GM21528 (cell line): Measurements from ENCODE around the gene ACOD1.
A peak's percentile ranks its signal among the peaks of the same experiment; 100 is the strongest.

Source experiments
- ATAC-seq: cut with Tn5 transposase; IDR thresholded peaks from one replicate; pipeline ENCODE4 v1.9.1; 2021; ENCODE audit warnings: mild to moderate bottlenecking, moderate library complexity; ENCODE audit not compliant: unreplicated experiment, low FRiP score

The ACOD1 gene

GRCh38 chr13:76982061-76982460 is 33.8 kb downstream of the ACOD1 start:
- ATAC-seq = no peak

- ATAC-seq = no peak
These were observed 35.4 kb downstream of the ACOD1 start for GRCh38 chr13:76983676-76984075.

- ATAC-seq = peak; percentile 54
These were observed 43.1 kb downstream of the ACOD1 start for GRCh38 chr13:76991432-76991795.

DNA sequence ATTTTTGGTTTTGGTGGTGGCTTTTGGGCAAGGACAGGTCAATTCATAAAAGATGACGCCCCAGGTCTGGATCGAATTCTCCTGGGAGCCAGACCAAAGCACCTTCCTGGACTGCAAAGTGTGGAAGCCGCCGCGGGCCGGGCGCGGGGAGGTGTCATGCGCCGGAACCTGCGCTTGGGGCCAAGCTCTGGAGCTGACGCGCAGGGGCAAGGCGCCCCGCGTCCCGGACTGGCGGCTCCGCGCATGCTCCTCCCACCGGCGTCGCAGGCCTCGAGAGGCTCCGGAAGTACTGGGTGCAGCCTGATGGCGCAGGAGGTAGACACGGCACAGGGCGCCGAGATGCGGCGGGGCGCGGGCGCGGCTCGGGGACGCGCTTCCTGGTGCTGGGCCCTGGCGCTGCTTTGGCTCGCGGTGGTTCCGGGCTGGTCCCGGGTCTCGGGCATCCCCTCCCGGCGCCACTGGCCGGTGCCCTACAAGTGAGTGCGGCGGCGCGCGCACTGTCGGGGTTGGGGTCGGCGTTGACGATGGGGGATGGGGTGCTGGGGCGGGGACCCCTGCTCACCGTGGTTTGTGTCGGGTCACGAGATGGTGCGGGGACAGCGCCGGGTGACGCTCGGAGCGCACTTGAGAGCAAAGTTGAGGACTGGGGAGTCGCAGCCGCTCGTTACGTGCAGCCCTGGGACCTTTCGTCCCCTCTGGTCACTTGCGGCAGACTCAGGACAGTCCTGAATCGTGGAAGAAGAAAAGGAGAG is 43.7 kb downstream of the ACOD1 start, which contains the start of gene CLN5:
TSS of gene CLN5 (plus strand) at position 286 of the 752 bp plus-strand sequence. CDS start at position 304, 18 bp downstream.
- ATAC-seq = peak; percentile 98

DNA sequence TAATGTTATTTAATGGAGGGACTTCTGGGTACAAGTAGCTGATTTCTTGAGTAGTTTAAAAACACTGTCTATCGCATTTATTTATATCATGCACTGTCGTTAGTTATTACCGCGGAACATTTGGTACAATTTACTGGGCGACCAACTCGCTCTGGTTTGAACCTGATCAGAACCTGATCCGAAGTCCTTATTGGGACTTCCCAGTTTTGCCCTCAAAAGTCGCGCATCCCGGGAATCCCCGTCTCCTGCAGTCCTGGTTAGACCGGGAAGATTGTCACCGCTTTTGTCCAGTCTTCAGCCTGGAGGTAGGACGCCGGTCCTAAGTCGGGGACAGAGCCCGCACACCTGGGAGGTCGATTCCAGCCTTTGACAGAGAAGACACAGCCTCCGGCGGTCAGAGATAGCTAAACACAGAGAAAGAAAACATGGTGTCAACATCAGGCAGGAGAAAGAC is 44.3 kb downstream of the ACOD1 start:
- no peak for ATAC-seq

GRCh38 chr13:76993021-76993420 is 44.7 kb downstream of the ACOD1 start:
- ATAC-seq = no peak

DNA sequence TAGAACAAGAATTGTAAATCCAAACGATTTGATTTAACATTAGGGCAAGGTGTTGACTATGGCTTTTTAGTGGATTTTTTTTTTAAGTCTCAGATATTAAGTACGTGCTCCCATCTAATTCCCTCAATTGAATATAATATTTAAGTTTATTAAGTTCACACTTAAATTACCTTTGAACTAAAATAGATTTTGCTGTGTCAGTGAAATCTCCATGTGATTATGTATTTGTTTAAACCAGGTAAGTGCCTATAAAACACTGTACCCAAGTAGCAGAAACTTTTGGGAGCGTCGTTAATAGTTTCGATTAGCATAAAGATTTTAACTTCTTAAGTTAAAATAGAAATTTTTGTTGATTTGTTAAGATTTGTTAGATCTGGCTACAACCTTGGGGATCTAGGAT is 45.2 kb downstream of the ACOD1 start:
- no peak for ATAC-seq

GRCh38 chr13:76994281-76994680 is 46.0 kb downstream of the ACOD1 start:
- ATAC-seq = no peak

DNA sequence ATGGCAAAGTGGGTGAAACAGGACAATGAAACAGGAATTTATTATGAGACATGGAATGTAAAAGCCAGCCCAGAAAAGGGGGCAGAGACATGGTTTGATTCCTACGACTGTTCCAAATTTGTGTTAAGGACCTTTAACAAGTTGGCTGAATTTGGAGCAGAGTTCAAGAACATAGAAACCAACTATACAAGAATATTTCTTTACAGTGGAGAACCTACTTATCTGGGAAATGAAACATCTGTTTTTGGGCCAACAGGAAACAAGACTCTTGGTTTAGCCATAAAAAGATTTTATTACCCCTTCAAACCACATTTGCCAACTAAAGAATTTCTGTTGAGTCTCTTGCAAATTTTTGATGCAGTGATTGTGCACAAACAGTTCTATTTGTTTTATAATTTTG is 52.2 kb downstream of the ACOD1 start:
- ATAC-seq = no peak

GRCh38 chr13:77001540-77001939 is 53.2 kb downstream of the ACOD1 start:
- no peak for ATAC-seq

DNA sequence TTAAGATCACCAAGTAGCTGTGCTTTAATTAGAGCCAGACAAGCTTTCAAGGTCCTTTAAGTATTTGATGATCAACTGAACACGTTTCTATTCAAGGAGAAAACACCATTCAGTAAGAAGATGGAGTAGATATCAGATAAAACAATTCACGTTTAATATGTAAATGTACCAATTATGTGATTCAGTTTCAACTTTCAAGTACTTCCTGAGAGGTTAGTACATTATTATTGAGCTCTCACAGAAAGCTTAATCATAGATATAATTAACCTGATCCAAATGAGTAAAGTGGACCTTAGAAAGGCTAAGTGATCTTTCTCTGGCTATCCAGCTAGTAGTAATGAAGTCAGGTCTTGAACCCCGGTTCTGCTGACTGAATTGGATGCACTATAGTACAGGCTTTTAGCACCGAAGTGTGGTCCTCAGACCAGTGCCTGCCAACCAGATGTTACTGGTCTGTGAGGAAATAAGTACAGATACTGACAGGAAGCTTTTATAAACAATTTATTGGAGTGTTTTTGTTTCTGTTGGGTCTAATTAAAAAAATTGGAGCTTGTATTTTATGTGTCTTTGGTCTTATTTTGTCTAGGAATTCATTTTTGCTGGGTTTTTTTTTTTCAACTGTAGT is 53.8 kb downstream of the ACOD1 start:
- no peak for ATAC-seq

GRCh38 chr13:77002590-77003190 is 54.4 kb downstream of the ACOD1 start:
- ATAC-seq = no peak
